ENCODE measurements around the gene GRID1. TPM values are rescaled to one million over a fixed set of nuclear protein-coding genes. Genes with fewer than 3 reads are reported as not detected.

GRID1 gene
- total RNA-seq, 3 donors from 2014 or later = 0.61 to 1.9 (median 0.87) TPM

DNA sequence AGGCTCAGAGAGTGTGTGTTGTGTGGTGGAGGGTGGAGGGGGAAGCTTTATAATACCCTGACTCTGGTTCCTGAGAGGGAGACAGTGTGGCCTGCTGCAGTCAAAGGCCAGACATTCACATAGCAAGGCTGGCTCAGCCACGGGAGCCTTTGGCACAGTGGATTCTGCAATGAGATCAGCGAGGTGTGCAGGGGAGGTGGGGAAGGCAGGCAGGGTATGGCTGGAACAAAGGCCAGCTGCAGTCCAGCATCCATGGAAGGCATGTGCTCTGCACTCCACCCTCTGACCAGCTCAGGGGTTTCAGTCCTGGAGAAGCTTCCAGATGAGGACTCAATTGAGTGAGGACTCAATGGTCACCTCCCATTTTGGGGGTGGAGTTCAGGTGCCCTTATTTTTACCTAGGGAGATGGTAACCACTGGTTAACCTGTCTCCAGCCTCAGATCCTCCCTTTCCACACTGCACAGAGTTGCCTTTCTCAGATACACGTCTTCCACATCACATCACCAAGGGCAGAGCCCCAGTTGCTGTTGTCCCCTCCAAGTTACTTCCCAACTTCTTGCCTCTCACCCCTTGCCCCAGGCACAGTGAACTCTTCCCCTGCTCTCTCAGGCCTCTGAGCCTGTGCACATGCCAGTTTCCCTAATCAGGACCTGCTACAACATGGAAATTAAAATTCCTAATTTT is 504.9 kb downstream of the GRID1 start:
- no peaks in the 10 kb centered on the region for H3K4me1 ChIP-seq (ENCODE audit: low read depth)
- intact Hi-C loops (cut with DNase I, micrococcal nuclease) = no loop called here
- no peak for ATAC-seq
- H3K36me3 ChIP-seq (ENCODE audit: low read depth) = no peaks in the 10 kb centered on the region
- H3K9me3 ChIP-seq = no peaks in the 10 kb centered on the region
- no peak for DNase-seq
- TF ChIP-seq, protein P1, sequence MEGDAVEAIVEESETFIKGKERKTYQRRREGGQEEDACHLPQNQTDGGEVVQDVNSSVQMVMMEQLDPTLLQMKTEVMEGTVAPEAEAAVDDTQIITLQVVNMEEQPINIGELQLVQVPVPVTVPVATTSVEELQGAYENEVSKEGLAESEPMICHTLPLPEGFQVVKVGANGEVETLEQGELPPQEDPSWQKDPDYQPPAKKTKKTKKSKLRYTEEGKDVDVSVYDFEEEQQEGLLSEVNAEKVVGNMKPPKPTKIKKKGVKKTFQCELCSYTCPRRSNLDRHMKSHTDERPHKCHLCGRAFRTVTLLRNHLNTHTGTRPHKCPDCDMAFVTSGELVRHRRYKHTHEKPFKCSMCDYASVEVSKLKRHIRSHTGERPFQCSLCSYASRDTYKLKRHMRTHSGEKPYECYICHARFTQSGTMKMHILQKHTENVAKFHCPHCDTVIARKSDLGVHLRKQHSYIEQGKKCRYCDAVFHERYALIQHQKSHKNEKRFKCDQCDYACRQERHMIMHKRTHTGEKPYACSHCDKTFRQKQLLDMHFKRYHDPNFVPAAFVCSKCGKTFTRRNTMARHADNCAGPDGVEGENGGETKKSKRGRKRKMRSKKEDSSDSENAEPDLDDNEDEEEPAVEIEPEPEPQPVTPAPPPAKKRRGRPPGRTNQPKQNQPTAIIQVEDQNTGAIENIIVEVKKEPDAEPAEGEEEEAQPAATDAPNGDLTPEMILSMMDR (IDR thresholded peaks at IDR 0.05) = no peak
- no peak overlapping the region for H3K4me3 ChIP-seq

DNA sequence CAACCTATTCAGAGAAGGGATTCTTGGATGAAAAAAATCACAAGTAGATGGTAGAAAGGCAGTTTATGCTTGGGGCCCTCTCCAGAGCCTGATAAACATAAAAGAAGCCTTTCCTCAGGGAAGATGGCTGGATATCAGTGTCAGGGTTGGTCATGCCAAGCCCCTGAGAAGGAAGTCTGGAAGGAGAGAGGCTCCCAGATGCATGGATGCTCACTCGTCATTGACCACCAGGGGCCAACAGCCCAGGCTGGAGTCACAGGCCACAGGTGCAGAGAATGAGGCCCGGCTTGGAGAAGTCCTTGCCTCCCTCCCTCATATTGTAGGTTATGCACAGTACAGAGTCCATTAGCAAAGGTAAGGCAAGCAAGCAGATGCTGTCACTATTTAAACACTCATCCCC is 506.7 kb downstream of the GRID1 start:
- DNase-seq (no peak), ATAC-seq (no peak)
- TF ChIP-seq, protein P1 (IDR thresholded peaks at IDR 0.05) = no peak
- Histone ChIP-seq H3K36me3 (ENCODE audit: low read depth) (no peaks in the 10 kb centered on the region), H3K4me1 (ENCODE audit: low read depth) (no peaks in the 10 kb centered on the region), H3K4me3 (no peak overlapping the region), H3K9me3 (no peaks in the 10 kb centered on the region)
- intact Hi-C loops (cut with DNase I, micrococcal nuclease) = no loop called here

DNA sequence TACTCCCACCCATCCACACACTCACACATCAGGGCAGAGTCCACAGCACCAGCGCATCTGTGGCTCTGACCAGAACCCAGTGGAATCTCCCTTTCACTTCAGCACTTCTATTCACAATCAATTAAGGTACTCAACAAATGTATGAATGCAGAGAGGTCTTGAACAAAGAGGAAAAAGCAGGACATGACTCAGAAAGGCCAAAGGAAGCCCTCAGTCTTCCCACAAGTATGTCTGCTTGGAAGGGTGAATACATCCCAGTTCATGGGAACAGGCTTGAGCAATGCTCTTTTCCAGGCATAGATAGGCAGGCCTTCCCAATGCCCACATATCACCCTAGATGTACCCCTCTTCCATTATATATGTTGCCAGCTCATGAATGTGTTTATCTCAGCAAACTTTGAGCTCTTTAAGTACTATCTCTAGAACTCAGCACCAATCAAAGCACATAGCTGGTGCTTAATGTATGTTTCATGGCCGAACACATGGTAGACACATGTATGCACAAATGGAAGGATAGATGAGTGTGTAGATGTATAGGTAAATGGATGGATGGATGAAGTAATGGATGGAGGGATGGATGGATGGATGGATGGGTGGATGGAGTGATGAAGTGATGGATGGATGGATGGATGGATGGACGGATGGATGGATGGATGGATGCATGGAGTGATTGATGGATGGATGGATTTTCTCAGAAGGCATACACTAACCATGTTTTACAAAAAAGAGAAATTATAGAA is 507.6 kb downstream of the GRID1 start:
- DNase-seq (no peak), ATAC-seq (no peak)
- H3K4me3 ChIP-seq = no peak overlapping the region
- no peaks in the 10 kb centered on the region for H3K4me1 ChIP-seq (ENCODE audit: low read depth)
- intact Hi-C loops (cut with DNase I, micrococcal nuclease) = no loop called here
- no peaks in the 10 kb centered on the region for H3K36me3 ChIP-seq (ENCODE audit: low read depth)
- TF ChIP-seq, protein P1 (IDR thresholded peaks at IDR 0.05) = no peak
- no peaks in the 10 kb centered on the region for H3K9me3 ChIP-seq

DNA sequence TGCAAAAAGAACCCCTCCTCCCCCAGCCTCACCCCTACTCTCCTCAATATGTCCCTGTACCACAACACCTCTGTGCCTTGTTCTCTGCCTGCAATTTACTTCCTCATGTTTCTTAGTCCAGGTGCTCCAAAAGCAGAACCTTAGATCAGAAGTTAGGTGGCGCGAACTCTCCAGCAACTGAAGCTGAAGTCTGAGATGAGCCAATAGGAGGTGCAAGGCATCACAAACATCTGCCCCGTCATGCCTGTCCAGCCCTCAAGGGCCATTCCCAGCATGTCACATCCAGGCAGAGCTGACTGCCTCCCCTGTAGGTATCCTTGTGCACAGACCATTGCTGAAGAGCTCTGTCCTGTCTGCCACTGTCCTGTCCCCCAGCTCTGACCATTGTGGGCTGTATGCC is 508.8 kb downstream of the GRID1 start:
- Histone ChIP-seq H3K9me3 (no peaks in the 10 kb centered on the region), H3K36me3 (ENCODE audit: low read depth) (no peaks in the 10 kb centered on the region), H3K4me3 (no peak overlapping the region), H3K4me1 (ENCODE audit: low read depth) (no peaks in the 10 kb centered on the region)
- DNase-seq = no peak
- TF ChIP-seq, protein P1 (IDR thresholded peaks at IDR 0.05) = no peak
- intact Hi-C loops (cut with DNase I, micrococcal nuclease) = no loop called here
- no peak for ATAC-seq

DNA sequence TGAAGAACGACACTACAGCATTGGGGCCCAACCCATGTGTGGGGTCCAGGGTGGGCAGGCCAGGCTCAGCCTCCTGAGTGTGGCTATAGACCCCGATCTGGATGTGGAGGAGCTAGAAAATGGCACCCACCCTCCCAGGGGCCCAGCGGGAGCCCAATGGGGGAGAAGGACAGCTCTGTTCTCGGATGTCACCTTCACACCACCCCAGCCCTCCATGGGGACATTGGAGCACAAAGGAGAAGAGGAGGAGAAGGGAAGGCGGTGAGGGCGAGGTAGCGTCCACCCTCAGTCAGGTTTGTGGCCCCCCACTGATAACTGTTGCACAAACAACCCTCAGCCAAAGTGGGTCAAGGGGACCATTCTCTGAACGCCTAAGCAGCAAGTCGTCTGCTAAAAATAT is 509.3 kb downstream of the GRID1 start:
- TF ChIP-seq, protein P1 (IDR thresholded peaks at IDR 0.05) = no peak
- Histone ChIP-seq H3K4me3 (no peak overlapping the region), H3K4me1 (ENCODE audit: low read depth) (no peaks in the 10 kb centered on the region), H3K36me3 (ENCODE audit: low read depth) (no peaks in the 10 kb centered on the region), H3K9me3 (no peaks in the 10 kb centered on the region)
- ATAC-seq (no peak), DNase-seq (no peak)
- intact Hi-C loops (cut with DNase I, micrococcal nuclease) = no loop called here
